Panc1 (cell line): ENCODE results near the gene CYP4B1. TPM values are rescaled to one million over a fixed set of nuclear protein-coding genes. Genes with fewer than 3 reads are reported as not detected.

Source experiments
- ATAC-seq: fragments of 200-7000 bp; cut with Tn5 transposase; 2 replicates; pipeline ENCODE4 v1.9.1; 2020; ENCODE audit warnings: mild to moderate bottlenecking, moderate library complexity
- BruUV-seq: library from RNA; stranded (reverse); fragments of 400-500 nt; replicated peaks from 2 replicates; lab custom pipeline; 2021; lab: Mats Ljungman, UMichigan
- CTCF ChIA-PET: fragments of 300-600 bp; sonication (Branson Sonifier 250); formaldehyde crosslinking; loops from one replicate; lab custom pipeline; 2022; ENCODE audit warnings: antibody characterized with exemption; lab: Charles Lee
- POLR2A ChIA-PET: fragments of 300-600 bp; sonication (Branson Sonifier 250); formaldehyde crosslinking; loops from one replicate; lab custom pipeline; 2022; ENCODE audit warnings: antibody characterized with exemption; lab: Charles Lee
- DNase-seq: peaks from one replicate; pipeline ENCODE4 v3.0.0-alpha.2; 2010; ENCODE audit warnings: low read depth, low spot score
- H3K27ac ChIP-seq: 2 replicates; pipeline ENCODE4 v1.5.1; 2011; ENCODE audit warnings: mild to moderate bottlenecking, low read length, inconsistent platforms
- H3K27me3 ChIP-seq: fragments of 200-500 bp; sonication (Bioruptor generic); 2 replicates; pipeline ENCODE4 v1.6.0; 2014; ENCODE audit warnings: low read length, inconsistent platforms; ENCODE audit not compliant: control insufficient read depth, insufficient read depth
- H3K36me3 ChIP-seq: fragments of 200-500 bp; sonication (Bioruptor generic); 2 replicates; pipeline ENCODE4 v1.5.1; 2014; ENCODE audit warnings: inconsistent platforms, mild to moderate bottlenecking, low read length, moderate library complexity; ENCODE audit not compliant: control insufficient read depth, insufficient read depth
- H3K4me1 ChIP-seq: 2 replicates; pipeline ENCODE4 v1.5.1; 2011; ENCODE audit warnings: inconsistent platforms, mild to moderate bottlenecking, low read length, moderate library complexity; ENCODE audit not compliant: control insufficient read depth, insufficient read depth
- H3K4me3 ChIP-seq, 2 experiments: 2 replicates each; pipeline ENCODE4 v1.5.1; 2011 to 2012; ENCODE audit warnings: low read depth in 2 of 2, low read length in 2 of 2, mild to moderate bottlenecking in 2 of 2, inconsistent platforms in 1 of 2, moderate library complexity in 1 of 2
- H3K9me3 ChIP-seq: fragments of 200-500 bp; sonication (Bioruptor generic); 2 replicates; pipeline ENCODE4 v1.5.1; 2014; ENCODE audit warnings: low read depth, mild to moderate bottlenecking, inconsistent platforms, low read length, moderate library complexity; ENCODE audit not compliant: control insufficient read depth, insufficient read depth
- CTCF ChIP-seq: fragments of 450-650 bp; IDR thresholded peaks from 2 replicates; pipeline ENCODE4 v1.5.1; 2017; ENCODE audit warnings: mild to moderate bottlenecking
- POLR2AphosphoS5 ChIP-seq: IDR thresholded peaks from 2 replicates; pipeline ENCODE4 v1.6.1; 2012; ENCODE audit warnings: mild to moderate bottlenecking, low read depth, low read length, moderate library complexity
- REST ChIP-seq, 2 experiments: IDR thresholded peaks; 2 replicates each; pipeline ENCODE4 v1.6.1; 2011 to 2012; ENCODE audit warnings: low read depth in 2 of 2, control low read depth in 1 of 2, low read length in 1 of 2, mild to moderate bottlenecking in 1 of 2, moderate library complexity in 1 of 2; ENCODE audit not compliant: insufficient read depth in 1 of 2
- SIN3A ChIP-seq: IDR thresholded peaks from 2 replicates; pipeline ENCODE4 v1.6.1; 2012; ENCODE audit warnings: low read depth, mild to moderate bottlenecking, low read length, moderate library complexity, borderline replicate concordance; ENCODE audit not compliant: insufficient read depth
- TCF7L2 ChIP-seq: IDR thresholded peaks from 2 replicates; pipeline ENCODE4 v1.6.1; 2011; ENCODE audit warnings: mild to moderate bottlenecking, low read depth, low read length, inconsistent platforms
- in situ Hi-C: cut with HindIII; loops from 2 replicates; pipeline ENCODE4 v1.10.0; 2016; ENCODE audit warnings: low sequenced_read_pairs, low pct_unique_long_range_greater_than_20kb
- intact Hi-C: fragments of 100-400 bp; cut with micrococcal nuclease; formaldehyde crosslinking; loops from one replicate; pipeline ENCODE4 v1.10.0; 2022; ENCODE audit not compliant: unreplicated experiment
- total RNA-seq: library from RNA; stranded (reverse); gene quantifications from one replicate; pipeline ENCODE4 v1.2.1, GENCODE V29; 2021; ENCODE audit not compliant: unreplicated experiment

Gene CYP4B1
- total RNA-seq, 1 experiment from 2014 or later, result not detected

GRCh38 chr1:46769028-46769740, 29.7 kb upstream of the CYP4B1 start:
- Histone ChIP-seq H3K27me3 (no peaks in the 10 kb centered on the region; the same call in 1 of the 2 replicates), H3K9me3 (peaks cover 2% of the 10 kb centered on the region; the same call in 1 of the 2 replicates), H3K4me3 (no peak overlapping the region), H3K36me3 (no peaks in the 10 kb centered on the region), H3K27ac (no peak overlapping the region), H3K4me1 (no peaks in the 10 kb centered on the region)
- no peak for TF ChIP-seq TCF7L2
- CTCF ChIA-PET, result no interaction called here
- BruUV-seq, result no TSS peak
- in situ Hi-C loops, result no loop called here
- ATAC-seq, result no peak
- intact Hi-C loops, result no loop called here
- POLR2A ChIA-PET, result no interaction called here
- DNase-seq, result no peak

- no peak overlapping the region for H3K27ac ChIP-seq
- no peaks in the 10 kb centered on the region for H3K36me3 ChIP-seq
- TF ChIP-seq SIN3A (no peak), POLR2AphosphoS5 (no peak), REST (IDR thresholded peaks at IDR 0.05; ENCODE audit: insufficient read depth in 1 of 2, low read depth in 2 of 2, low read length in 1 of 2) (no peak)
- H3K4me3 ChIP-seq, result no peak overlapping the region
- CTCF ChIA-PET, result no interaction called here
- peaks cover 6% of the 10 kb centered on the region; the same call in 1 of the 2 replicates for H3K9me3 ChIP-seq
- no peaks in the 10 kb centered on the region for H3K4me1 ChIP-seq
- DNase-seq (no peak), ATAC-seq (no peak)
- intact Hi-C loops, result no loop called here
- BruUV-seq, result no TSS peak
- POLR2A ChIA-PET, result no interaction called here
- in situ Hi-C loops, result no loop called here
- no peaks in the 10 kb centered on the region for H3K27me3 ChIP-seq
These were observed 28.3 kb upstream of the CYP4B1 start for GRCh38 chr1:46770541-46770940.

- DNase-seq (no peak), ATAC-seq (no peak)
- H3K27ac ChIP-seq, result no peak overlapping the region
- CTCF ChIA-PET, result no interaction called here
- intact Hi-C loops, result no loop called here
- H3K4me3 ChIP-seq, result no peak overlapping the region
- no peaks in the 10 kb centered on the region for H3K4me1 ChIP-seq
- no peaks in the 10 kb centered on the region for H3K27me3 ChIP-seq
- in situ Hi-C loops, result no loop called here
- TF ChIP-seq TCF7L2 (no peak), REST (IDR thresholded peaks at IDR 0.05; ENCODE audit: insufficient read depth in 1 of 2, low read depth in 2 of 2, low read length in 1 of 2) (no peak), CTCF (no peak), POLR2AphosphoS5 (no peak), SIN3A (no peak)
- POLR2A ChIA-PET, result no interaction called here
- BruUV-seq, result no TSS peak
- H3K36me3 ChIP-seq, result no peaks in the 10 kb centered on the region
- H3K9me3 ChIP-seq, result peaks cover 6% of the 10 kb centered on the region; the same call in 1 of the 2 replicates
These were observed 26.3 kb upstream of the CYP4B1 start for GRCh38 chr1:46772571-46772970.
